GM19455 (cell line): ENCODE data around the gene ALG9.

Experiments
- ATAC-seq: cut with Tn5 transposase; IDR thresholded peaks from one replicate; pipeline ENCODE4 v1.9.1; 2021; ENCODE audit not compliant: unreplicated experiment

ALG9 gene

GRCh38 chr11:111736621-111737443 is 134.5 kb downstream of the ALG9 start:
- no peak for ATAC-seq
